WTC11 (cell line): ENCODE data around the gene TMEM176B. TPM values are rescaled to one million over a fixed set of nuclear protein-coding genes. Genes with fewer than 3 reads are reported as not detected.

ENCODE experiments used
- ATAC-seq: fragments of 200-7000 bp; cut with Tn5 transposase; 2 replicates; pipeline ENCODE4 v1.10.0; 2021; ENCODE audit warnings: mild to moderate bottlenecking, moderate library complexity
- CTCF ChIA-PET: fragments of 300-600 bp; sonication (Branson Sonifier 250); formaldehyde crosslinking; loops from one replicate; lab custom pipeline; 2021; ENCODE audit warnings: antibody characterized with exemption; lab: Charles Lee
- POLR2A ChIA-PET: fragments of 350-600 bp; sonication (Branson Sonifier 250); formaldehyde crosslinking; loops from one replicate; lab custom pipeline; 2021; ENCODE audit warnings: antibody characterized with exemption; lab: Charles Lee
- DNase-seq: peaks from one replicate; pipeline ENCODE4 v3.0.0; 2021; ENCODE audit warnings: low spot score
- H3K27ac Mint-ChIP-seq: 2 replicates; pipeline ENCODE4 v1.8.0; 2021; ENCODE audit warnings: mixed read lengths
- H3K27me3 Mint-ChIP-seq: 2 replicates; pipeline ENCODE4 v1.8.0; 2021; ENCODE audit warnings: low read depth, mild to moderate bottlenecking, moderate library complexity, mixed read lengths
- H3K36me3 Mint-ChIP-seq: 2 replicates; pipeline ENCODE4 v1.8.0; 2021; ENCODE audit warnings: mixed read lengths
- H3K4me1 Mint-ChIP-seq: 2 replicates; pipeline ENCODE4 v1.8.0; 2022; ENCODE audit warnings: mixed read lengths
- H3K4me3 Mint-ChIP-seq: 2 replicates; pipeline ENCODE4 v1.8.0; 2021; ENCODE audit warnings: mild to moderate bottlenecking, moderate library complexity, mixed read lengths
- H3K9me3 Mint-ChIP-seq: 2 replicates; pipeline ENCODE4 v1.8.0; 2021; ENCODE audit warnings: mixed read lengths
- ATF1 ChIP-seq: sonication (generic); formaldehyde crosslinking; IDR thresholded peaks from 2 replicates; pipeline ENCODE4 v1.8.1; 2023; ENCODE audit warnings: mild to moderate bottlenecking, moderate library complexity, missing genetic modification reagents
- CBFB ChIP-seq: sonication (generic); formaldehyde crosslinking; IDR thresholded peaks from 2 replicates; pipeline ENCODE4 v1.8.1; 2022; ENCODE audit warnings: mild to moderate bottlenecking, low read depth, missing genetic modification reagents
- ETV6 ChIP-seq: sonication (generic); formaldehyde crosslinking; IDR thresholded peaks from 2 replicates; pipeline ENCODE4 v1.8.1; 2022; ENCODE audit warnings: mild to moderate bottlenecking, missing genetic modification reagents
- FOXK1 ChIP-seq: sonication (generic); formaldehyde crosslinking; IDR thresholded peaks from 2 replicates; pipeline ENCODE4 v1.8.0; 2022; ENCODE audit warnings: mild to moderate bottlenecking, moderate library complexity, missing genetic modification reagents
- FOXP1 ChIP-seq: sonication (generic); formaldehyde crosslinking; IDR thresholded peaks from 2 replicates; pipeline ENCODE4 v1.8.0; 2022; ENCODE audit warnings: missing genetic modification reagents, mild to moderate bottlenecking, moderate library complexity, borderline replicate concordance
- GABPB1 ChIP-seq: sonication (generic); formaldehyde crosslinking; IDR thresholded peaks from 2 replicates; pipeline ENCODE4 v1.8.1; 2023; ENCODE audit warnings: mild to moderate bottlenecking, missing genetic modification reagents
- JUN ChIP-seq: sonication (generic); formaldehyde crosslinking; IDR thresholded peaks from 2 replicates; pipeline ENCODE4 v1.8.0; 2023; ENCODE audit warnings: mild to moderate bottlenecking, missing genetic modification reagents
- KAT7 ChIP-seq: sonication (generic); formaldehyde crosslinking; IDR thresholded peaks from 2 replicates; pipeline ENCODE4 v1.8.1; 2023; ENCODE audit warnings: missing genetic modification reagents, mild to moderate bottlenecking, borderline replicate concordance
- MXD4 ChIP-seq: fragments of 250-450 bp; sonication (Bioruptor Pico); IDR thresholded peaks from 2 replicates; pipeline ENCODE4 v1.8.0; 2021; ENCODE audit warnings: mild to moderate bottlenecking, moderate library complexity, borderline replicate concordance
- NFYB ChIP-seq: sonication (generic); formaldehyde crosslinking; conservative IDR thresholded peaks from 2 replicates; pipeline ENCODE4 v1.8.0; 2022; ENCODE audit warnings: low read depth, missing genetic modification reagents
- RELA ChIP-seq: sonication (generic); formaldehyde crosslinking; IDR thresholded peaks from 2 replicates; pipeline ENCODE4 v1.8.1; 2022; ENCODE audit warnings: missing genetic modification reagents, mild to moderate bottlenecking, borderline replicate concordance
- ZNF121 ChIP-seq: sonication (generic); formaldehyde crosslinking; IDR thresholded peaks from 2 replicates; pipeline ENCODE4 v1.8.0; 2023; ENCODE audit warnings: missing genetic modification reagents
- ZNF138 ChIP-seq: sonication (generic); formaldehyde crosslinking; conservative IDR thresholded peaks from 2 replicates; pipeline ENCODE4 v1.8.1; 2022; ENCODE audit warnings: mild to moderate bottlenecking, moderate library complexity, missing genetic modification reagents
- ZNF219 ChIP-seq: sonication (generic); formaldehyde crosslinking; IDR thresholded peaks from 2 replicates; pipeline ENCODE4 v1.8.0; 2023; ENCODE audit warnings: missing genetic modification reagents, mild to moderate bottlenecking, borderline replicate concordance
- total RNA-seq: library from RNA; stranded (reverse); gene quantifications from 3 replicates; pipeline ENCODE4 v1.2.3, GENCODE V29; 2021
- TF ChIP-seq, protein P1 (sequence below): sonication (generic); formaldehyde crosslinking; IDR thresholded peaks from 2 replicates; pipeline ENCODE4 v1.8.0; 2023; ENCODE audit warnings: mild to moderate bottlenecking, missing genetic modification reagents
- TF ChIP-seq, protein P2 (sequence below): sonication (generic); formaldehyde crosslinking; IDR thresholded peaks from 2 replicates; pipeline ENCODE4 v1.8.1; 2022; ENCODE audit warnings: missing genetic modification reagents, borderline replicate concordance
- TF ChIP-seq, protein P3 (sequence below): fragments of 250-450 bp; sonication (Bioruptor Pico); IDR thresholded peaks from 2 replicates; pipeline ENCODE4 v1.9.0; 2021; ENCODE audit warnings: mild to moderate bottlenecking, borderline replicate concordance
- TF ChIP-seq, protein P4 (sequence below): sonication (generic); formaldehyde crosslinking; IDR thresholded peaks from 2 replicates; pipeline ENCODE4 v1.8.0; 2022; ENCODE audit warnings: mild to moderate bottlenecking, missing genetic modification reagents
- TF ChIP-seq, protein P5 (sequence below): sonication (generic); formaldehyde crosslinking; IDR thresholded peaks from 2 replicates; pipeline ENCODE4 v1.8.1; 2022; ENCODE audit warnings: mild to moderate bottlenecking, moderate library complexity, missing genetic modification reagents
- TF ChIP-seq, protein P6 (sequence below): sonication (generic); formaldehyde crosslinking; IDR thresholded peaks from 2 replicates; pipeline ENCODE4 v1.8.1; 2023; ENCODE audit warnings: mild to moderate bottlenecking, missing genetic modification reagents

Gene TMEM176B
- total RNA-seq, 1 experiment from 2014 or later: 1.0 TPM

DNA sequence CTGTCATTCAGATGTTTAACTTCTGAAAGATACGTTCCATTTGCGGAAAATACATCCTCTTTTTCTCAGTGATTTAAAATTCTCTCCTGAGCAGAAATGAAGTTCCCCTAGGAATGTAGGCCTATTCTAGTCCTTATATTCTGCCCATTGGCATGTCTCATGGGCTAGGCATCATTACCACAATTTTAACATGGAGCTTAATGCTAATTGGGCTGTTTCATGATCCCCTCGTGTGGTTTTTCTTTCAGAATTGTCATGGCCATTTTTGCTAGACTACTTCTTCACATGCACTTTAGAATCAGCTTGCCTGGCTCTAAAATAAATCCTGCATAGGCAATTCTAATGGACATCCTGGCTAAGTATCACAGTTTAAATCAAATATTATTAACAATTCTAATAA lies 1.0 kb downstream of the TMEM176B start:
- DNase-seq (no peak), ATAC-seq (no peak)
- Mint-ChIP-seq H3K27ac (no peak overlapping the region), H3K9me3 (no peaks in the 10 kb centered on the region; the same call in none of the 2 replicates), H3K4me1 (peaks cover 15% of the 10 kb centered on the region), H3K4me3 (peak overlapping the region; percentile 59), H3K27me3 (peaks cover 69% of the 10 kb centered on the region), H3K36me3 (no peaks in the 10 kb centered on the region)
- TF ChIP-seq ATF1 (CRISPR knock-in tag) (no peak), KAT7 (CRISPR knock-in tag) (no peak), ZNF138 (CRISPR knock-in tag) (no peak), RELA (CRISPR knock-in tag) (no peak), NFYB (CRISPR knock-in tag) (no peak), JUN (no peak)
- TF ChIP-seq, protein P1, sequence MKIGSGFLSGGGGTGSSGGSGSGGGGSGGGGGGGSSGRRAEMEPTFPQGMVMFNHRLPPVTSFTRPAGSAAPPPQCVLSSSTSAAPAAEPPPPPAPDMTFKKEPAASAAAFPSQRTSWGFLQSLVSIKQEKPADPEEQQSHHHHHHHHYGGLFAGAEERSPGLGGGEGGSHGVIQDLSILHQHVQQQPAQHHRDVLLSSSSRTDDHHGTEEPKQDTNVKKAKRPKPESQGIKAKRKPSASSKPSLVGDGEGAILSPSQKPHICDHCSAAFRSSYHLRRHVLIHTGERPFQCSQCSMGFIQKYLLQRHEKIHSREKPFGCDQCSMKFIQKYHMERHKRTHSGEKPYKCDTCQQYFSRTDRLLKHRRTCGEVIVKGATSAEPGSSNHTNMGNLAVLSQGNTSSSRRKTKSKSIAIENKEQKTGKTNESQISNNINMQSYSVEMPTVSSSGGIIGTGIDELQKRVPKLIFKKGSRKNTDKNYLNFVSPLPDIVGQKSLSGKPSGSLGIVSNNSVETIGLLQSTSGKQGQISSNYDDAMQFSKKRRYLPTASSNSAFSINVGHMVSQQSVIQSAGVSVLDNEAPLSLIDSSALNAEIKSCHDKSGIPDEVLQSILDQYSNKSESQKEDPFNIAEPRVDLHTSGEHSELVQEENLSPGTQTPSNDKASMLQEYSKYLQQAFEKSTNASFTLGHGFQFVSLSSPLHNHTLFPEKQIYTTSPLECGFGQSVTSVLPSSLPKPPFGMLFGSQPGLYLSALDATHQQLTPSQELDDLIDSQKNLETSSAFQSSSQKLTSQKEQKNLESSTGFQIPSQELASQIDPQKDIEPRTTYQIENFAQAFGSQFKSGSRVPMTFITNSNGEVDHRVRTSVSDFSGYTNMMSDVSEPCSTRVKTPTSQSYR (CRISPR knock-in tag): no peak
- TF ChIP-seq, protein P2, sequence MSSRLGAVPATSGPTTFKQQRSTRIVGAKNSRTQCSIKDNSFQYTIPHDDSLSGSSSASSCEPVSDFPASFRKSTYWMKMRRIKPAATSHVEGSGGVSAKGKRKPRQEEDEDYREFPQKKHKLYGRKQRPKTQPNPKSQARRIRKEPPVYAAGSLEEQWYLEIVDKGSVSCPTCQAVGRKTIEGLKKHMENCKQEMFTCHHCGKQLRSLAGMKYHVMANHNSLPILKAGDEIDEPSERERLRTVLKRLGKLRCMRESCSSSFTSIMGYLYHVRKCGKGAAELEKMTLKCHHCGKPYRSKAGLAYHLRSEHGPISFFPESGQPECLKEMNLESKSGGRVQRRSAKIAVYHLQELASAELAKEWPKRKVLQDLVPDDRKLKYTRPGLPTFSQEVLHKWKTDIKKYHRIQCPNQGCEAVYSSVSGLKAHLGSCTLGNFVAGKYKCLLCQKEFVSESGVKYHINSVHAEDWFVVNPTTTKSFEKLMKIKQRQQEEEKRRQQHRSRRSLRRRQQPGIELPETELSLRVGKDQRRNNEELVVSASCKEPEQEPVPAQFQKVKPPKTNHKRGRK (CRISPR knock-in tag): no peak
- ChIA-PET POLR2A (no interaction called here), CTCF (interaction anchor here (1.0 to 3.3 kb wide), 4 partner anchors 20 to 219 kb away, joined by 5 to 12 read pairs (median 6); no protein-coding TSS in a partner anchor)

DNA sequence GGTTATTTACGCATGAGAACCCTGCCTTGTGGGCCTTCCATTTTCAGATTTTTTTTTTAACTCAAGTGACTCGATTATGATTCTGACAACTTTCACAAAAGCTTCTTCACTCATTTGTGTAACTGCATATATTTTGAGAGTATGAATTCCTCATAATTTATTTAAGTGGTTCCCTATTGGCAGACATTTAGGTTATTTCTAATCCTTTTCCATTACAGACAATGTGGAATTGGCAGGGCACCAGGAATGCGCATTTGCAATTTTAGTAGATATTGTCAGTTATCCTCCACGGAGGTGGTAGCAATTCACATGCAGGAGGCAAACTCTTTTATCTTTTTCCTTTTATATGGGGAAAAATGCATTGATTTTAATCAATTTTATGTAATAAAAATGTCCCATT lies 2.5 kb downstream of the TMEM176B start:
- peaks cover 15% of the 10 kb centered on the region for H3K4me1 Mint-ChIP-seq
- no peaks in the 10 kb centered on the region for H3K36me3 Mint-ChIP-seq
- CTCF ChIA-PET: no interaction called here
- H3K4me3 Mint-ChIP-seq: no peak overlapping the region
- no peak for DNase-seq
- H3K27ac Mint-ChIP-seq: no peak overlapping the region
- ATAC-seq: no peak
- peaks cover 57% of the 10 kb centered on the region for H3K27me3 Mint-ChIP-seq
- POLR2A ChIA-PET: no interaction called here
- no peaks in the 10 kb centered on the region; the same call in none of the 2 replicates for H3K9me3 Mint-ChIP-seq
- TF ChIP-seq JUN: no peak
- no peak for TF ChIP-seq FOXP1 (CRISPR knock-in tag)
- TF ChIP-seq ZNF138 (CRISPR knock-in tag): no peak
- TF ChIP-seq MXD4 (CRISPR knock-in tag): no peak
- TF ChIP-seq, protein P3, sequence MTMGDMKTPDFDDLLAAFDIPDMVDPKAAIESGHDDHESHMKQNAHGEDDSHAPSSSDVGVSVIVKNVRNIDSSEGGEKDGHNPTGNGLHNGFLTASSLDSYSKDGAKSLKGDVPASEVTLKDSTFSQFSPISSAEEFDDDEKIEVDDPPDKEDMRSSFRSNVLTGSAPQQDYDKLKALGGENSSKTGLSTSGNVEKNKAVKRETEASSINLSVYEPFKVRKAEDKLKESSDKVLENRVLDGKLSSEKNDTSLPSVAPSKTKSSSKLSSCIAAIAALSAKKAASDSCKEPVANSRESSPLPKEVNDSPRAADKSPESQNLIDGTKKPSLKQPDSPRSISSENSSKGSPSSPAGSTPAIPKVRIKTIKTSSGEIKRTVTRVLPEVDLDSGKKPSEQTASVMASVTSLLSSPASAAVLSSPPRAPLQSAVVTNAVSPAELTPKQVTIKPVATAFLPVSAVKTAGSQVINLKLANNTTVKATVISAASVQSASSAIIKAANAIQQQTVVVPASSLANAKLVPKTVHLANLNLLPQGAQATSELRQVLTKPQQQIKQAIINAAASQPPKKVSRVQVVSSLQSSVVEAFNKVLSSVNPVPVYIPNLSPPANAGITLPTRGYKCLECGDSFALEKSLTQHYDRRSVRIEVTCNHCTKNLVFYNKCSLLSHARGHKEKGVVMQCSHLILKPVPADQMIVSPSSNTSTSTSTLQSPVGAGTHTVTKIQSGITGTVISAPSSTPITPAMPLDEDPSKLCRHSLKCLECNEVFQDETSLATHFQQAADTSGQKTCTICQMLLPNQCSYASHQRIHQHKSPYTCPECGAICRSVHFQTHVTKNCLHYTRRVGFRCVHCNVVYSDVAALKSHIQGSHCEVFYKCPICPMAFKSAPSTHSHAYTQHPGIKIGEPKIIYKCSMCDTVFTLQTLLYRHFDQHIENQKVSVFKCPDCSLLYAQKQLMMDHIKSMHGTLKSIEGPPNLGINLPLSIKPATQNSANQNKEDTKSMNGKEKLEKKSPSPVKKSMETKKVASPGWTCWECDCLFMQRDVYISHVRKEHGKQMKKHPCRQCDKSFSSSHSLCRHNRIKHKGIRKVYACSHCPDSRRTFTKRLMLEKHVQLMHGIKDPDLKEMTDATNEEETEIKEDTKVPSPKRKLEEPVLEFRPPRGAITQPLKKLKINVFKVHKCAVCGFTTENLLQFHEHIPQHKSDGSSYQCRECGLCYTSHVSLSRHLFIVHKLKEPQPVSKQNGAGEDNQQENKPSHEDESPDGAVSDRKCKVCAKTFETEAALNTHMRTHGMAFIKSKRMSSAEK: no peak
- TF ChIP-seq, protein P4, sequence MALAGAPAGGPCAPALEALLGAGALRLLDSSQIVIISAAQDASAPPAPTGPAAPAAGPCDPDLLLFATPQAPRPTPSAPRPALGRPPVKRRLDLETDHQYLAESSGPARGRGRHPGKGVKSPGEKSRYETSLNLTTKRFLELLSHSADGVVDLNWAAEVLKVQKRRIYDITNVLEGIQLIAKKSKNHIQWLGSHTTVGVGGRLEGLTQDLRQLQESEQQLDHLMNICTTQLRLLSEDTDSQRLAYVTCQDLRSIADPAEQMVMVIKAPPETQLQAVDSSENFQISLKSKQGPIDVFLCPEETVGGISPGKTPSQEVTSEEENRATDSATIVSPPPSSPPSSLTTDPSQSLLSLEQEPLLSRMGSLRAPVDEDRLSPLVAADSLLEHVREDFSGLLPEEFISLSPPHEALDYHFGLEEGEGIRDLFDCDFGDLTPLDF (CRISPR knock-in tag): no peak
- TF ChIP-seq ZNF219: no peak
- TF ChIP-seq CBFB (CRISPR knock-in tag): no peak
- TF ChIP-seq, protein P1 (CRISPR knock-in tag): no peak
- TF ChIP-seq ETV6 (CRISPR knock-in tag): no peak
- no peak for TF ChIP-seq ZNF121 (CRISPR knock-in tag)
- no peak for TF ChIP-seq NFYB (CRISPR knock-in tag)
- TF ChIP-seq, protein P5, sequence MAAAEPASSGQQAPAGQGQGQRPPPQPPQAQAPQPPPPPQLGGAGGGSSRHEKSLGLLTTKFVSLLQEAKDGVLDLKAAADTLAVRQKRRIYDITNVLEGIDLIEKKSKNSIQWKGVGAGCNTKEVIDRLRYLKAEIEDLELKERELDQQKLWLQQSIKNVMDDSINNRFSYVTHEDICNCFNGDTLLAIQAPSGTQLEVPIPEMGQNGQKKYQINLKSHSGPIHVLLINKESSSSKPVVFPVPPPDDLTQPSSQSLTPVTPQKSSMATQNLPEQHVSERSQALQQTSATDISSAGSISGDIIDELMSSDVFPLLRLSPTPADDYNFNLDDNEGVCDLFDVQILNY: no peak
- TF ChIP-seq, protein P6, sequence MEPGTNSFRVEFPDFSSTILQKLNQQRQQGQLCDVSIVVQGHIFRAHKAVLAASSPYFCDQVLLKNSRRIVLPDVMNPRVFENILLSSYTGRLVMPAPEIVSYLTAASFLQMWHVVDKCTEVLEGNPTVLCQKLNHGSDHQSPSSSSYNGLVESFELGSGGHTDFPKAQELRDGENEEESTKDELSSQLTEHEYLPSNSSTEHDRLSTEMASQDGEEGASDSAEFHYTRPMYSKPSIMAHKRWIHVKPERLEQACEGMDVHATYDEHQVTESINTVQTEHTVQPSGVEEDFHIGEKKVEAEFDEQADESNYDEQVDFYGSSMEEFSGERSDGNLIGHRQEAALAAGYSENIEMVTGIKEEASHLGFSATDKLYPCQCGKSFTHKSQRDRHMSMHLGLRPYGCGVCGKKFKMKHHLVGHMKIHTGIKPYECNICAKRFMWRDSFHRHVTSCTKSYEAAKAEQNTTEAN (CRISPR knock-in tag): no peak
- no peak for TF ChIP-seq FOXK1 (CRISPR knock-in tag)
- TF ChIP-seq GABPB1: no peak
